ENCODE results near the gene ABI3BP.

DNA sequence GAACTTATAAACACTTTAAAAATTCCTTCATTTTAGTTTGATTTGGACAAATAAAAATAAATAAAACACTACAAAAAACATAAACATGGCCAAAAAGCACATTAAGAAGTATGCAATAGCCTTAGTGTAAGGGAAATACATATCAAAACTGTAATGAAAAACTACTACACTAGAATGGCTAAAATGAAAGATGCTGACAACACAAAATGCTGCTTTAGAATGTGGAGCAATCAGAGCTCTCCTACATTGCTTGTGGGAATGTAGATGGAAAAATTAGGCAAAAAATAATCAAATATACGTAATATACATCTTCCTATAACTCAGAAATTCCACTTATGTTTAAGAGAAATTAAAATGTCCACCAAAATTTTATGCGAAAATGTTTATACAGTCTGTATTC, 96.2 kb downstream of the ABI3BP start:
- TF ChIP-seq JUND (IDR thresholded peaks at IDR 0.05), result no peak
- TF ChIP-seq, protein P1, sequence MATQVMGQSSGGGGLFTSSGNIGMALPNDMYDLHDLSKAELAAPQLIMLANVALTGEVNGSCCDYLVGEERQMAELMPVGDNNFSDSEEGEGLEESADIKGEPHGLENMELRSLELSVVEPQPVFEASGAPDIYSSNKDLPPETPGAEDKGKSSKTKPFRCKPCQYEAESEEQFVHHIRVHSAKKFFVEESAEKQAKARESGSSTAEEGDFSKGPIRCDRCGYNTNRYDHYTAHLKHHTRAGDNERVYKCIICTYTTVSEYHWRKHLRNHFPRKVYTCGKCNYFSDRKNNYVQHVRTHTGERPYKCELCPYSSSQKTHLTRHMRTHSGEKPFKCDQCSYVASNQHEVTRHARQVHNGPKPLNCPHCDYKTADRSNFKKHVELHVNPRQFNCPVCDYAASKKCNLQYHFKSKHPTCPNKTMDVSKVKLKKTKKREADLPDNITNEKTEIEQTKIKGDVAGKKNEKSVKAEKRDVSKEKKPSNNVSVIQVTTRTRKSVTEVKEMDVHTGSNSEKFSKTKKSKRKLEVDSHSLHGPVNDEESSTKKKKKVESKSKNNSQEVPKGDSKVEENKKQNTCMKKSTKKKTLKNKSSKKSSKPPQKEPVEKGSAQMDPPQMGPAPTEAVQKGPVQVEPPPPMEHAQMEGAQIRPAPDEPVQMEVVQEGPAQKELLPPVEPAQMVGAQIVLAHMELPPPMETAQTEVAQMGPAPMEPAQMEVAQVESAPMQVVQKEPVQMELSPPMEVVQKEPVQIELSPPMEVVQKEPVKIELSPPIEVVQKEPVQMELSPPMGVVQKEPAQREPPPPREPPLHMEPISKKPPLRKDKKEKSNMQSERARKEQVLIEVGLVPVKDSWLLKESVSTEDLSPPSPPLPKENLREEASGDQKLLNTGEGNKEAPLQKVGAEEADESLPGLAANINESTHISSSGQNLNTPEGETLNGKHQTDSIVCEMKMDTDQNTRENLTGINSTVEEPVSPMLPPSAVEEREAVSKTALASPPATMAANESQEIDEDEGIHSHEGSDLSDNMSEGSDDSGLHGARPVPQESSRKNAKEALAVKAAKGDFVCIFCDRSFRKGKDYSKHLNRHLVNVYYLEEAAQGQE (IDR thresholded peaks at IDR 0.05; ENCODE audit: low read depth), result no peak
- TF ChIP-seq, protein P2, sequence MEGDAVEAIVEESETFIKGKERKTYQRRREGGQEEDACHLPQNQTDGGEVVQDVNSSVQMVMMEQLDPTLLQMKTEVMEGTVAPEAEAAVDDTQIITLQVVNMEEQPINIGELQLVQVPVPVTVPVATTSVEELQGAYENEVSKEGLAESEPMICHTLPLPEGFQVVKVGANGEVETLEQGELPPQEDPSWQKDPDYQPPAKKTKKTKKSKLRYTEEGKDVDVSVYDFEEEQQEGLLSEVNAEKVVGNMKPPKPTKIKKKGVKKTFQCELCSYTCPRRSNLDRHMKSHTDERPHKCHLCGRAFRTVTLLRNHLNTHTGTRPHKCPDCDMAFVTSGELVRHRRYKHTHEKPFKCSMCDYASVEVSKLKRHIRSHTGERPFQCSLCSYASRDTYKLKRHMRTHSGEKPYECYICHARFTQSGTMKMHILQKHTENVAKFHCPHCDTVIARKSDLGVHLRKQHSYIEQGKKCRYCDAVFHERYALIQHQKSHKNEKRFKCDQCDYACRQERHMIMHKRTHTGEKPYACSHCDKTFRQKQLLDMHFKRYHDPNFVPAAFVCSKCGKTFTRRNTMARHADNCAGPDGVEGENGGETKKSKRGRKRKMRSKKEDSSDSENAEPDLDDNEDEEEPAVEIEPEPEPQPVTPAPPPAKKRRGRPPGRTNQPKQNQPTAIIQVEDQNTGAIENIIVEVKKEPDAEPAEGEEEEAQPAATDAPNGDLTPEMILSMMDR (IDR thresholded peaks at IDR 0.05 in 2 of 3, conservative IDR thresholded peaks at IDR 0.05 in 1 of 3; ENCODE audit: borderline replicate concordance in 1 of 3, insufficient read depth in 1 of 3, low read depth in 2 of 3, low read length in 2 of 3), result no peak
- no peak for TF ChIP-seq POLR2A (IDR thresholded peaks at IDR 0.05; ENCODE audit: borderline replicate concordance, extremely low read depth, insufficient read depth, insufficient read length)
- TF ChIP-seq RAD21 (IDR thresholded peaks at IDR 0.05; ENCODE audit: low read depth), result no peak
- no peak for TF ChIP-seq EZH2phosphoT487 (IDR thresholded peaks at IDR 0.05; ENCODE audit: borderline replicate concordance)
- no peak for TF ChIP-seq SP1 (IDR thresholded peaks at IDR 0.05; ENCODE audit: low read depth)
- TF ChIP-seq ELF1 (IDR thresholded peaks at IDR 0.05; ENCODE audit: borderline replicate concordance, low read depth), result no peak
- no peak for TF ChIP-seq EZH2 (IDR thresholded peaks at IDR 0.05)
- TF ChIP-seq CEBPB (IDR thresholded peaks at IDR 0.05; ENCODE audit: low read depth), result no peak
- TF ChIP-seq SIN3A (IDR thresholded peaks at IDR 0.05; ENCODE audit: low read depth), result no peak
